ENCODE data around the gene ELANE.
"Not testable (repeated sequence)": the region's sequence is repeated elsewhere in the genome, so short reads cannot be mapped to it uniquely, and the experiment has no call there.

The ELANE gene

DNA sequence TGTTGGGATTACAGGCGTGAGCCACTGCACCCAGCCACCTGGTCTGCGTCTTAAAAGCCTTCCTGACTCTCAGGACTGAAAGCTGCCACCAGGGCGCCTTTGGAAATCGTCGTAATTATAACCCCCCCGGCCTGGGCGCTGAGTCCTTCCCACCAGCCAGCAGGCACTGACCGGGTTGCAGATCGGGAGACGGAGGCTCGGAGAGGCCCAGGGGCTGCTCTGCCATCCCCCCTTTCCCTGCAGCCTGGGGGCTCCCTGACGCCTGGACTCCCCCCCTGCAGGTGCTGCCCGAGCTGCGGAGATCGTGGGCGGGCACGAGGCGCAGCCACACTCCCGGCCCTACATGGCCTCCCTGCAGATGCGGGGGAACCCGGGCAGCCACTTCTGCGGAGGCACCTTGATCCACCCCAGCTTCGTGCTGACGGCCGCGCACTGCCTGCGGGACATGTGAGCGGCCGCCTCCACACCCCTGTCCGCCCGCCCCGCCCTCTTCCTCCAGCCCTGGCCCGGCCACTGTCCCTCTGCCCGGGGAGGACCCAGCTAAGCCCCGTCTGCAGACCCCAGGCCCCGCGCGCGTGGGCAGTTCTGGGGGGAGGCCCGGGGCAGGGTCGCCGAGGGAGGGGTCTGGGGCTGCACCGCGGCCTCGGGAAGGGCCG is 8.8 kb upstream of the ELANE start:
- DNase-seq: peak; percentile 33

DNA sequence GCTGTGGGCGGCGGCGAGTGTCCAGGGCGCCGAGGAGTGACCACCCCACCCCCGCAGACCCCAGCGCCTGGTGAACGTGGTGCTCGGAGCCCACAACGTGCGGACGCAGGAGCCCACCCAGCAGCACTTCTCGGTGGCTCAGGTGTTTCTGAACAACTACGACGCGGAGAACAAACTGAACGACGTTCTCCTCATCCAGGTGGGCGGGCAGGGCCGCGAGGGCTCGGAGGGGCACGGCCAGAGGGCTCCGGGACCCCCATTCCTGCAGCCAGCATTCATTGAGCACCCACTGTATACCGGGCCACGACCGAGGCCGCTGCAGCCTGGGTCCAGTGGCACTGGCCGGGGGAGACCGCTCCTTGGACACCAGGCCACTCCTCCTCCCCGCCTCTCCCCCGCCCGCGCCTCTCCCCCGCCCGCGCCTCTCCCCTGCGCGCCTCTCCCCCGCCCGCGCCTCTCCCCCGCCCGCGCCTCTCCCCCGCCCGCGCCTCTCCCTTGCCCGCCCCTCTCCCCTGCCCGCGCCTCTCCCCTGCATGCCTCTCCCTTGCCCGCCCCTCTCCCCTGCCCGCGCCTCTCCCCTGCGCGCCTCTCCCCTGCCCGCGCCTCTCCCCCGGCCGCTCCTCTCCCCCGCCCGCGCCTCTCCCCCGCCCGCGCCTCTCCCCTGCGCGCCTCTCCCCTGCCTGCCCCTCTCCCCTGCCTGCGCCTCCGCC is 8.1 kb upstream of the ELANE start:
- no peak for DNase-seq

DNA sequence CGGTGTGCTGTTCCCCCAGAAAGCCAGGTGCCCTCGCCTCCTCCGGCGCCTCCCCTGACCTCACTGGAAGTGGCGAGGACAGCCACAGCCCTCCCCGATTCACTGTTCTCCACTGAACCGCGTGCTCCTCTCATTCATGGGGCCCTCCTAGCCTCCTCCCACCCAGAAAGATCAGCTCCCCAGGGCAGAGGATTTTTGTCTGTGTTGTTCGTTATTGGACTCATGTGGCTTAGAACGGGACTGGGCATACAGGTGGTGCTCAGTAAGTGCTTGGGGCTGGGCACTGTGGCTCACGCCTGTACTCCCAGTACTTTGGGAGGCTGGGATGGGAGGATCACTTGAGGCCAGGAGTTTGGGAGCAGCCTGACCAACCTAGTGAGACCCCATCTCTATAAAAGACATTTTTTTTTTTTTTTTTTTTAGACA is 7.5 kb upstream of the ELANE start:
- DNase-seq: no peak

DNA sequence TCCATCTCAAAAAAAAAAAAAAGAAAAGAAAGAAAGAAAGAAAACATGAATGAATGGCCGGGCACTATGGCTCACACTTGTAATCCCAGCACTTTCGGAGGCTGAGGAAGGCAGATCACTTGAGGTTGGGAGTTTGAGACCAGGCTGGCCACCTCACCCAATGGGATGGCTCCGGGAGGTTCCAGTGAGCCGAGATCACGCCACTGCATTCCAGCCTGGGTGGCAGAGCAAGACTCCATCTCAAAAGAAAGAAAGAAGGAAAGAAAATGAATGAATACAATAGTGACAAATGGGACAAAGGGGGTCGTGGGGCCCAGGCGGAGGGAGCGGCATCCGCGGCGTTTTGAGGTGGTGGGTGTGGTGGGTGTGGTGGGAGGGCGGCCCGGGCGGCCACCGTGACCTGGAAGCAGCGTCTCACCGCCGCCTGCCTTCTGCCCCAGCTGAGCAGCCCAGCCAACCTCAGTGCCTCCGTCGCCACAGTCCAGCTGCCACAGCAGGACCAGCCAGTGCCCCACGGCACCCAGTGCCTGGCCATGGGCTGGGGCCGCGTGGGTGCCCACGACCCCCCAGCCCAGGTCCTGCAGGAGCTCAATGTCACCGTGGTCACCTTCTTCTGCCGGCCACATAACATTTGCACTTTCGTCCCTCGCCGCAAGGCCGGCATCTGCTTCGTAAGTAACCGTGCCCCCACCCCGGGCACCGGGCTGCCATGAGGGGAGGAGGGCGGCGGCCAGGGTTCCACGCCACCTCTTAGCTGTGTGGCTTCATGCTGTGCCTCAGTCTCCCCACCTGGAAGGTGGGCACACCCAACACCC is 6.2 kb upstream of the ELANE start:
- no peak for DNase-seq

DNA sequence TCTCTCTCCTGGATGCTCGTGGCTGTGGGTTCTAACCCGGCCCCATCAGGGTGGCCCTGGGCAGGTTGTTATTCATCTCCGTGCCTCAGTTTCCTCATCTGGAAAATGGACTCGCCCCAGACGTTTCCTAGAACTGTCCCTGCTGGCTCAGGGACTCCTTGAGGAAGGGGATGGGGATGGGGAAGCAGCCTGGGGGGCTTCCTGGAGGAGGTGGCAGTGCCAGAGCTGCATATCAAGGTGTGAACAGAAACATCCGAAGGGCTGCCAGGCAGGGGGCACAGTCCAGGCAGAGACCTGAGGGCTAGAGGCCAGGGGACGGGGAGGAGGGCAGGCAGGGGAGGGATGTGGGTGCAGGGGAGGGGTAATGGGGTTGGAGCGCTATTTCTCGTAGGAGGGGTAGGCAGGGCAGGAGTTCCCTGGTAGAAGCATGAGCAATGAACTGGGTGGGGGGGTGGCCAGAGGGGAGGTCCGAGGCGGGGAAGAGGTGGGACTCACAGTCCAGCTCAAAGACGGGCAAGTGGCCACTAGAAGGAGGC is 3.6 kb upstream of the ELANE start:
- DNase-seq: no peak

DNA sequence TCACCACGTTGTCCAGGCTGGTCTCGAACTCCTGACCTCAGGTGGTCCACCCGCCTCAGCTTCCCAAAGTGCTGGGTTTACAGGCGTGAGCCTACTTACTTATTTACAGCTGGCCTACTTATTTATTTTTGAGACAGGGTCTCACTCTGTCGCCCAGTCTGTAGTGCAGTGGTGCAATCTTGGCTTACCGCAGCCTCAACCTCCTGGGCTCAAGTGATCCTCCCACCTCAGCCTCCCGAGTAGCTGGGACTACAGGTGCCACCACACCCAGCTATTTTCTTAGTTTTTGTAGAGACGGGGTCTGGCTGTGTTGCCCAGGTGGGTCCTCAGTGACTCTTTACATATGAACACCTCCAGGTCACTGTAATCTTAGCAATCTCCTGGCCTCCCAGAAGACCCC is 2.9 kb upstream of the ELANE start:
- not testable (repeated sequence) for DNase-seq

DNA sequence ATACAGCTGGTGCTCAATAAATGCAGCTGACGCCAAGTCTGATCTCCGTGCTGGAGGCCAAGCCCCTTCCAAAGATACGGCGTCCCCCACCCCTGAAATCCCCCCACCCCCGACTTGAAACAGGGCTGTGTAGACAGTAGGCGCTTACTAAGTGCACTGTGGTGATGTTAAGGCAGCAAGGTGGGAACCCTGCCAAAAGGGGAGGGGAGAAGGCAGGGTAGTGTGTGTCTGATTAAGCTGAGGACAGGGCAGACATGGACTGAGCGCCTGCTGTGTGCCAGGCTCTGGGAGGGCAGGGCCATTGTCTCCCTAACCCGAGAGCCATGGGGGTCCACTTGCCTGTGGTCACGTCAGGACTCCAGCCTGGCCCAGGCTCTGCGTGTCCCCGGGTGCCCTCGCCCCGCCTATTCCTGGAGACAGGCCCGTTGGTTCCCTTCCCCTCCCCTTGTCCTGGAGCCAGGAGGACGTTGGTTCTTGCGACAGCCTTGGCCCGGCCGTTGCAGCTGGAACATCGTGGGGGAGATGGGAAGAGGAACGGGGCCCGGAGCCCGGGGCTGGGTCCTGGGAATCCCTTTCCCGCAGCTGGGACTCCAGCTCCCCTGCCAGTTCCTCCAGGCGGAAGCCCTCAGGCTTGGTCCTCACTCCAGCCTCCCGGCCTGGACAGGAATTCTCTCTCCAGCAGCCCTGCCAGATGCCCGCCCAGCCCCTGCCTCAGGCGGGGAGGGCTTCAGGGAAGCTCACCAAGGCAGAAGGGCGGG is 1.7 kb upstream of the ELANE start:
- peak; percentile 72 for DNase-seq

DNA sequence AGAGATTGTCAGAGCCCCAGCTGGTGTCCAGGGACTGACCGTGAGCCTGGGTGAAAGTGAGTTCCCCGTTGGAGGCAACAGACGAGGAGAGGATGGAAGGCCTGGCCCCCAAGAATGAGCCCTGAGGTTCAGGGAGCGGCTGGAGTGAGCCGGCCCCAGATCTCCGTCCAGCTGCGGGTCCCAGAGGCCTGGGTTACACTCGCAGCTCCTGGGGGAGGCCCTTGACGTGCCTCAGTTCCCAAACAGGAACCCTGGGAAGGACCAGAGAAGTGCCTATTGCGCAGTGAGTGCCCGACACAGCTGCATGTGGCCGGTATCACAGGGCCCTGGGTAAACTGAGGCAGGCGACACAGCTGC is 1.1 kb upstream of the ELANE start:
- DNase-seq: no peak

DNA sequence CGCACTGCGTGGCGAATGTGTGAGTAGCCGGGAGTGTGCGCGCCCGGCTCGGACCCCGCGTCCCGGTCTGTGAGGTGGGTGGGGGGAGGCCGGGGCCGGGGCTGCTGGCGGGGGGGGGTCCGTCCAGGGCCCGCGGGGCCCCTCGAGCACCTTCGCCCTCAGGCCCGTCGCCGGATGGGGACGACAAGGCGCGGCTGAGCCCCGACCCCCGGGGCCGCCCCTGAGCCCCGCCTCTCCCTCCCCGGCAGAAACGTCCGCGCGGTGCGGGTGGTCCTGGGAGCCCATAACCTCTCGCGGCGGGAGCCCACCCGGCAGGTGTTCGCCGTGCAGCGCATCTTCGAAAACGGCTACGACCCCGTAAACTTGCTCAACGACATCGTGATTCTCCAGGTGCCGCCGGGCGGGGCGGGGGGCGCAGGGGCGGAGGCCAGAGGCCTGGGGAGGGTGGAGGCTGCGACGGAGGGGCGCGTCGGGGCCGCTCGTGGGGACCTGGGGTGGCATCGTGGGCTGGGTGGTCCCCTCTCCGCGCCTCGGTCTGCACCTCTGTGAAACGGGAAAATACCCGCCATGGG is 997 bp downstream of the ELANE start:
- DNase-seq: no peak

DNA sequence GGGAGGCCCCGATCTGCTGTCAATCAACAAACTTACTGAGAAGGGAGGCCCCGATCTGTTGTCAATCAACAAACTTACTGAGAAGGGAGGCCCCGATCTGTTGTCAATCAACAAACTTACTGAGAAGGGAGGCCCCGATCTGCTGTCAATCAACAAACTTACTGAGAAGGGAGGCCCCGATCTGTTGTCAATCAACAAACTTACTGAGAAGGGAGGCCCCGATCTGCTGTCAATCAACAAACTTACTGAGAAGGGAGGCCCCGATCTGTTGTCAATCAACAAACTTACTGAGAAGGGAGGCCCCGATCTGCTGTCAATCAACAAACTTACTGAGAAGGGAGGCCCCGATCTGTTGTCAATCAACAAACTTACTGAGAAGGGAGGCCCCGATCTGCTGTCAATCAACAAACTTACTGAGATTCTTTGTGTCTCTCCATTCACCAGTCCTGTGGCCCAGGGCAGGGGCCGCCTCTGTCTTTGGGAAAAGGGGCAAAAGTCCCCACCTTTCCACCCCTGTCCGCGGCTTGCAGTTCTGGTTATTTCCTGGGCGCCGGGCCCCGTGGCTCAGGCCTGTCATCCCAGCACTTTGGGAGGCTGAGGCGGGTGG is 1.6 kb downstream of the ELANE start:
- DNase-seq: not testable (repeated sequence)

DNA sequence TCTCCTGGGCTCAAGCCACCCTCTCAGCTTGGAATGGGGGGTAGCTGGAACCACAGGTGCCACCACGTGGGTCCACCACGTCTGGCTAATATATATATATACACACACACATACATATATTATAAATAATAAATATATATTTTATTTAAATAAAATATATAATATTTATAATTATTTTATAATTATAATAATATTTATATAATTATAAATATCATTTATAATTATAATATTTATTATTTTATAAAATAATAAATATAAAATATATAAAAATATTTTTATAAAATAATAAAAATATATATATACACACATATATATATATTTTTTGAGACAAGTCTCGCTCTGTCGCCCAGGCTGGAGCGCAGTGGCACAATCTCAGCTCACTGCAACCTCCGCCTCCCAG is 2.4 kb downstream of the ELANE start:
- DNase-seq: no peak

DNA sequence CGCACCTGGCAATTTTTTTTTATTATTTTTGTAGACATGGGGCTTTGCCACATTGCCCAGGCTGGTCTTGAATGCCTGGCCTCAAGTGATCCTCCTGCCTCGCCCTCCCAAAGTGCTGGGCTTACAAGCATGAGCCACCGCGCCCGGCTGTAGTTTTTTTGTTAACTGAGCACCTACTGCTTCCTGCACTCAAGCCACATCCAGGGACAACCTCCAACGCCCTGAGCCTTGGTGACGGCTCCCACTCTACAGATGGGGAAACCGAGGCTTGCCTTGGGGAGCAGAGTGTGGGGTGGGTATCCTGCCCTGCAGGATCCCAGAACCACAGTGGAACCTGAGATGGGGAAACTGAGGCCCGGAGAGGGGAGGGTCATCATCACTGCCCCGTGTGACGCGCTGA is 3.0 kb downstream of the ELANE start:
- no peak for DNase-seq

DNA sequence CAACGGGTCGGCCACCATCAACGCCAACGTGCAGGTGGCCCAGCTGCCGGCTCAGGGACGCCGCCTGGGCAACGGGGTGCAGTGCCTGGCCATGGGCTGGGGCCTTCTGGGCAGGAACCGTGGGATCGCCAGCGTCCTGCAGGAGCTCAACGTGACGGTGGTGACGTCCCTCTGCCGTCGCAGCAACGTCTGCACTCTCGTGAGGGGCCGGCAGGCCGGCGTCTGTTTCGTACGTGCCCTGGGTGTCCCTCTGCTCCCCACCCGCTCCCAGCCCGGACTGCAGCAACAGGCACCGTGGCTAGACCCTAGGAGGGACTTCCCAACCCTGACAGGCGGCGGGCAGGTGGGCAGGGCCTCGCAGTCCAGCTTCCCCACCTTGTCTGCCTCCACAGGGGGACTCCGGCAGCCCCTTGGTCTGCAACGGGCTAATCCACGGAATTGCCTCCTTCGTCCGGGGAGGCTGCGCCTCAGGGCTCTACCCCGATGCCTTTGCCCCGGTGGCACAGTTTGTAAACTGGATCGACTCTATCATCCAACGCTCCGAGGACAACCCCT is 3.5 kb downstream of the ELANE start:
- no peak for DNase-seq

DNA sequence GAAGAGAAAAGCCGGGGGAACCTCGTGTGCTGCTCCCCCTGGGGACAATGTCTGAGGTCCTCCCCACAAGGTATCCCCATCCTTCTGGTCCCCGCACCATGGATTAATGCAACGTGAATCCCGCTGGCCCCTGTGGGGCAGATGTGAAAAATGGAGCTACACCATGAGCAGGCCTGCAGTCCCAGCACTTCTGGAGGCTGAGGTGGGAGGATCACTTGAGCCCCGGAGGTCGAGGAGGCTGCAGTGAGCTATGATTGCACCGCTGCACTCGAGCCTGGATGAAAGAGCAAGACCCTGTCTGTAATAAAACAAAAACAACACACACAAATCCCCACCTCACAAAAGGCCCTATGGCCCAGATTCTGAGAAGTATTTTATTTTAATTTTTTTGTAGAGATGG is 6.2 kb downstream of the ELANE start:
- DNase-seq: no peak

DNA sequence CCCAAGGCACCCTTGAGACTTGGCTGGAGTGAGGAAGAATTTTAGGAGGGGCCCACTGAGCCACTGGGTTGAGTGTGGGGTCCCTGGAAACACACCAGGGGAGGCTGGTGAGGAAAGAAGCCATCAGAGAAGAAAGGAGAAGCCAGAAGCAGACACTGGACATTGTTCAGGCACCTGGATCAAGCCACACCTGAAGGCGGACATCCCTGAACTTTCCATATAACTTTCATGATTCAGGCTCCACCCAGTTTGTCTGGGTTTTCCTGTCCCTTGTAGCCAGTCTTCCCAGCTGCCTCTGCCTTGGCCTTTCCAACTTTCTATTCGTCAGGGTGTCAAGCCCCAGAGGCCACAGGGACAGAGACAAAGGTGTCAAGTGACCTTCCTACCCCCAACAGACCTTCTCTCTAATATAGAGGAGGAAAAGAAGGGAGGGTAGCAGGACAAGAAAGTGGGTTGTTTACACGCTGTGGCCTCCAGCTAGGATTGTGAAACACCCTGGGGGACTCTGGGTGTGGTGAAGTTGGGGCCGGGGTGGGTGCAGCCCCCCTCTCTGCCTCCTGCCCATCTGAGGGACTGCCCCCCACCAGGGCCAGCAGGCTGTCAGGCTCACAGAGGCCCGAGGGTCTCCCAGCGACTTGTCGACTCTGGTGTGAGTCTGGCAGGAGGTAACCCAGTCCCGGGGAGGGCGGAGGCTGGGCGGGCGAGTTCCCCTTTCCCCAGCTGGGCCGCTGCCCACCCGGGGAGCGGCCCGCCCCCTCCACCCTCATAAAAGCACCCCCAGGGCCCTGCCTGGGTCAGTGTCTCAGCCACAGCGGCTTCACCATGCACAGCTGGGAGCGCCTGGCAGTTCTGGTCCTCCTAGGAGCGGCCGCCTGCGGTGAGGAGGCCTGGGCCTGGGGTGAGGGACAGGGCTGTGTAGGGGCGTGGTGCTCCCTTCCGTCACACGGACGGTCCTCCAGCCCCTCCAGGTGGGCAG is 7.1 kb downstream of the ELANE start, which contains the start of gene CFD:
Gene CFD (plus strand): TSS at position 797 of the 976 bp plus-strand sequence. CDS start 26 bp downstream, at position 823.
- DNase-seq: peak; percentile 25

DNA sequence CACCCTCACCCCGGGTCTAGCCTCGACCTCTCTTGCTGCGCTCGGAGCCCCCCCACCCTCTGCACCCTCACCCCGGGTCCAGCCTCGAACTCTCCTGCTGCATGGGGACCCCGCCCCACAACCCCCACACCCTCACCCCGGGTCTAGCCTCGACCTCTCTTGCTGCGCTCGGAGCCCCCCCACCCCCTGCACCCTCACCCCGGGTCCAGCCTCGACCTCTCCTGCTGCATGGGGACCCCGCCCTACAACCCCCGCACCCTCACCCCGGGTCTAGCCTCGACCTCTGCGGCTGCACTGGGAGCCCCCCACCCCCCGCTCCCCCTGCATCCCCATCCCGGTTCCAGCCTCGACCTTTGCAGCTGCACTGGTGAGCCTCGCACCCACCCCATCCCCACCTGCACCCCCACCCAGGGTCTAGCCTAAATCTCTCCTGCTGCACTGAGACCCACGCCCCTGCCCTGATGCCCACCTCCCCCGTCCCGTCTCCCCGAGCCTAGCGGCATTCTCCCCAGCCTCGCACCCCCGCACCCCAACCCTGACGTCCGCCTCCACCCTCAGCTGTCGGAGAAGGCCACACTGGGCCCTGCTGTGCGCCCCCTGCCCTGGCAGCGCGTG is 9.1 kb downstream of the ELANE start:
- no peak for DNase-seq

DNA sequence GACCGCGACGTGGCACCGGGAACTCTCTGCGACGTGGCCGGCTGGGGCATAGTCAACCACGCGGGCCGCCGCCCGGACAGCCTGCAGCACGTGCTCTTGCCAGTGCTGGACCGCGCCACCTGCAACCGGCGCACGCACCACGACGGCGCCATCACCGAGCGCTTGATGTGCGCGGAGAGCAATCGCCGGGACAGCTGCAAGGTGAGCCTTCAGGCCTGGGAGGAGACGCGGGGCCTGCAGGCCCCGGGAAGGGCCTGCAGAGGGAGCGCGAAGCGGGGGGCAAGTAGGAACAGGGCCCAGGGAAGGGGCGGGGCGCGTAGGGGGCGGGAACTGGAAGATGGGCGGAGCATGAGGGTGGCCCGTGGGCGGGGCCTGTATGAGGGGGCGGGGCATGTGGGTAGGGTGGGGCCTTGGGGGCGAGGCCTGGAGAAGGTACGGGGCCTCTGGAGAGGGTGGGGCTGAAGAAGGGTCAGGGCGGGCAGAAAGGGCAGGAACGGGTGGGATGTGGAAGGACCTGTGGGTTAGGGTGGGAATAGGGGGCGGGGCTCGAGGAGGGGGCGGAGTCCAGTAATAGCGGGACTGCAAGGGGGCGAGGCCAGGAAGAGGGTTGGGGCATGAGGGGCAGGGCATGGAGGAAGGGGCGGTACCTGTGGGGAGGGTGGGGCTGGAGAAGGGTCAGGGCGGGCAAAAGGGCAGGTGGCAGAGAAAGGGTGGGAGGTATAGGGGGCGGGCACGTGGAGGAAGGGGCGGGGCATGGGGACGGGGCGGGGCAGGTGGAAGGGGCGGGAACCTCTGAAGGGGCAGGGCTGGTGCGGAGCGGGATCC is 9.9 kb downstream of the ELANE start:
- DNase-seq: peak; percentile 70

DNA sequence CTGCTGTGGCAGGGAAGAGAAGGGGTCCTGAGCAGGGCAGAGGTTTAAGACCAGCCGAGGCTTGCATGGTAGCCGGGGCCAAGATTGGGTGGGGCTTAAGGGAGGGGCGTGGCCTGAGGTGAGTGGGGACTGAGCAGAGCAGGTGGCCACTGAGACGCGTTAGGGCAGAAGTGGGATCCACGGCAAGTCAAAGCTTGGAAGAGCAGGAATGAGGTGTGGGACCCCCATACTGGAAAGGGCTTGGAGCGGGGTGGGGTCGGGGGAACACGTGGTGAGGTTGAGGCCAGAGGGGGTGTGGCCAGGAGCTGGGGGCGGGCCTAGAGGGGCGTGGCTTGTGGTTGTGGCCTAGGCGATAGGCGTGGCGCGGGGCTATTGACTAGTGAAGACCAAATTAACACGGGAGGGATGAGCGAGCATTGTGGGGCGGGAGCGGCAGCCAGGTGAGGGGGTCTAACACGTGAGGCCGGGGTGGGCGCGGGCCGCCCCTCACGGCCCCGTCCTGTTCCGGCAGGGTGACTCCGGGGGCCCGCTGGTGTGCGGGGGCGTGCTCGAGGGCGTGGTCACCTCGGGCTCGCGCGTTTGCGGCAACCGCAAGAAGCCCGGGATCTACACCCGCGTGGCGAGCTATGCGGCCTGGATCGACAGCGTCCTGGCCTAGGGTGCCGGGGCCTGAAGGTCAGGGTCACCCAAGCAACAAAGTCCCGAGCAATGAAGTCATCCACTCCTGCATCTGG is 10.6 kb downstream of the ELANE start:
- DNase-seq: no peak

DNA sequence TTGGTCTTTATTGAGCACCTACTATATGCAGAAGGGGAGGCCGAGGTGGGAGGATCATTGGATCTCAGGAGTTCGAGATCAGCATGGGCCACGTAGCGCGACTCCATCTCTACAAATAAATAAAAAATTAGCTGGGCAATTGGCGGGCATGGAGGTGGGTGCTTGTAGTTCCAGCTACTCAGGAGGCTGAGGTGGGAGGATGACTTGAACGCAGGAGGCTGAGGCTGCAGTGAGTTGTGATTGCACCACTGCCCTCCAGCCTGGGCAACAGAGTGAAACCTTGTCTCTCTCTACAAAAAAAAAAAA is 11.2 kb downstream of the ELANE start:
- DNase-seq: no peak

All from NCI-H146 (cell line).